ENCODE measurements around the gene MAP4K2. TPM values are rescaled to one million over a fixed set of nuclear protein-coding genes. Genes with fewer than 3 reads are reported as not detected.
A peak's percentile ranks its signal among the peaks of the same experiment; 100 is the strongest.

The MAP4K2 gene
- total RNA-seq = 12.7 and 13.3 TPM in 2 replicates
- long read RNA-seq = 0 reads

GRCh38 chr11:64803158-64803845, at the start of gene MAP4K2:
Gene MAP4K2, minus strand, starts transcription at chr11:64803214. Its CDS starts 65 bp downstream, at chr11:64803149.
- peak; percentile 77 for DNase-seq (ENCODE audit: low spot score, unreplicated experiment)
- H3K9me3 Mint-ChIP-seq (ENCODE audit: low read depth) = no peaks in the 10 kb centered on the region
- H3K4me1 Mint-ChIP-seq (ENCODE audit: low read depth) = peaks cover 8% of the 10 kb centered on the region
- H3K4me3 Mint-ChIP-seq (ENCODE audit: low read depth) = peak within 1 kb of the TSS; percentile 86
- peak within 1 kb of the TSS; percentile 93 for H3K27ac Mint-ChIP-seq
- peak; percentile 37 for TF ChIP-seq CTCF (IDR thresholded peaks at IDR 0.05; ENCODE audit: unreplicated experiment)
- no peaks in the 10 kb centered on the region for H3K27me3 Mint-ChIP-seq
- H3K36me3 Mint-ChIP-seq (ENCODE audit: insufficient read depth) = peaks cover 6% of the 10 kb centered on the region

GRCh38 chr11:64851831-64852351, 48.9 kb upstream of the MAP4K2 start:
- no peaks in the 10 kb centered on the region for H3K4me1 Mint-ChIP-seq (ENCODE audit: low read depth)
- no peak for TF ChIP-seq CTCF (IDR thresholded peaks at IDR 0.05; ENCODE audit: unreplicated experiment)
- peaks cover 8% of the 10 kb centered on the region for H3K36me3 Mint-ChIP-seq (ENCODE audit: insufficient read depth)
- H3K27ac Mint-ChIP-seq = peak overlapping the region; percentile 70
- H3K9me3 Mint-ChIP-seq (ENCODE audit: low read depth) = no peaks in the 10 kb centered on the region
- DNase-seq (ENCODE audit: low spot score, unreplicated experiment) = no peak
- H3K27me3 Mint-ChIP-seq = no peaks in the 10 kb centered on the region
- H3K4me3 Mint-ChIP-seq (ENCODE audit: low read depth) = no peak overlapping the region

DNA sequence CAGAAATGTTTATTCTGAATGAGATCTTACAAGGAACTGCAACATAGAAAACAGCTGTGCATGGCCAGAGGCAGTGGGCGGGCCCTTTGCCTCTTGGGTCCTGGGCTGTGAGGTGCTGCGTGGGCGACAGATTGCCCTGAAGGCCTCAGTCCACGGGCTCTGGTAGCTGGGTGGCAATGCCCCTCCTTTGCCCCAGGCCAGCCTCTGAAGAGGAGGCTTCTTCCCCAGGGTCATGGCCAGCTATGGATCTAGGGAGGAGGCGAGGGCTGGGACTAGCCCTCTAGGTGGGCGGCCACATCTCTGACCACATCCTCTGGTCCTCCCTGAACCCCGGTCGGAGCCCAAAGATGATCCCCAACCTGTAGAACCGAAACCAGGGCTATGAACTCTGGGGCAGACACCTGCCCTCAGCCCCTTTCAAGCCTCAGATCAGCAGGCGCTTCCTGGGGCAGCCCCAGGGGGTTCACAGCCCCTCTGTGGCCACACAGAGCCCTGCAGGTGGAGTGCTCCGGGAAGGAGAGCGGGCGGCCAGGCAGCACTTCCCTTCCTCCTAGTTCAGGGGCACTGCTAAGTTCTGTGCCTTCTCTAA, 48.1 kb upstream of the MAP4K2 start:
- no peaks in the 10 kb centered on the region for H3K27me3 Mint-ChIP-seq
- H3K4me3 Mint-ChIP-seq (ENCODE audit: low read depth) = no peak overlapping the region

GRCh38 chr11:64849598-64850356, 46.8 kb upstream of the MAP4K2 start:
- no peak for DNase-seq (ENCODE audit: low spot score, unreplicated experiment)
- H3K36me3 Mint-ChIP-seq (ENCODE audit: insufficient read depth) = peaks cover 3% of the 10 kb centered on the region
- H3K27ac Mint-ChIP-seq = no peak overlapping the region

More for the DNA sequence above, 48.1 kb upstream of the MAP4K2 start:
- Mint-ChIP-seq H3K36me3 (ENCODE audit: insufficient read depth) (peaks cover 8% of the 10 kb centered on the region), H3K9me3 (ENCODE audit: low read depth) (no peaks in the 10 kb centered on the region), H3K27ac (no peak overlapping the region), H3K4me1 (ENCODE audit: low read depth) (no peaks in the 10 kb centered on the region)
- TF ChIP-seq CTCF (IDR thresholded peaks at IDR 0.05; ENCODE audit: unreplicated experiment) = no peak
- DNase-seq (ENCODE audit: low spot score, unreplicated experiment) = no peak

More at GRCh38 chr11:64849598-64850356, 46.8 kb upstream of the MAP4K2 start:
- Mint-ChIP-seq H3K9me3 (ENCODE audit: low read depth) (no peaks in the 10 kb centered on the region), H3K27me3 (no peaks in the 10 kb centered on the region), H3K4me1 (ENCODE audit: low read depth) (no peaks in the 10 kb centered on the region), H3K4me3 (ENCODE audit: low read depth) (no peak overlapping the region)
- TF ChIP-seq CTCF (IDR thresholded peaks at IDR 0.05; ENCODE audit: unreplicated experiment) = no peak

All from progenitor cell of endocrine pancreas (in vitro differentiated cells).